Panc1 (cell line): ENCODE measurements around the gene PLCB1. TPM values are rescaled to one million over a fixed set of nuclear protein-coding genes. Genes with fewer than 3 reads are reported as not detected.

ENCODE experiments used
- ATAC-seq: fragments of 200-7000 bp; cut with Tn5 transposase; 2 replicates; pipeline ENCODE4 v1.9.1; 2020; ENCODE audit warnings: mild to moderate bottlenecking, moderate library complexity
- BruUV-seq: library from RNA; stranded (reverse); fragments of 400-500 nt; replicated peaks from 2 replicates; lab custom pipeline; 2021; lab: Mats Ljungman, UMichigan
- CTCF ChIA-PET: fragments of 300-600 bp; sonication (Branson Sonifier 250); formaldehyde crosslinking; loops from one replicate; lab custom pipeline; 2022; ENCODE audit warnings: antibody characterized with exemption; lab: Charles Lee
- POLR2A ChIA-PET: fragments of 300-600 bp; sonication (Branson Sonifier 250); formaldehyde crosslinking; loops from one replicate; lab custom pipeline; 2022; ENCODE audit warnings: antibody characterized with exemption; lab: Charles Lee
- DNase-seq: peaks from one replicate; pipeline ENCODE4 v3.0.0-alpha.2; 2010; ENCODE audit warnings: low read depth, low spot score
- H3K27ac ChIP-seq: 2 replicates; pipeline ENCODE4 v1.5.1; 2011; ENCODE audit warnings: mild to moderate bottlenecking, low read length, inconsistent platforms
- H3K27me3 ChIP-seq: fragments of 200-500 bp; sonication (Bioruptor generic); 2 replicates; pipeline ENCODE4 v1.6.0; 2014; ENCODE audit warnings: low read length, inconsistent platforms; ENCODE audit not compliant: control insufficient read depth, insufficient read depth
- H3K36me3 ChIP-seq: fragments of 200-500 bp; sonication (Bioruptor generic); 2 replicates; pipeline ENCODE4 v1.5.1; 2014; ENCODE audit warnings: inconsistent platforms, mild to moderate bottlenecking, low read length, moderate library complexity; ENCODE audit not compliant: control insufficient read depth, insufficient read depth
- H3K4me1 ChIP-seq: 2 replicates; pipeline ENCODE4 v1.5.1; 2011; ENCODE audit warnings: inconsistent platforms, mild to moderate bottlenecking, low read length, moderate library complexity; ENCODE audit not compliant: control insufficient read depth, insufficient read depth
- H3K4me3 ChIP-seq, 2 experiments: 2 replicates each; pipeline ENCODE4 v1.5.1; 2011 to 2012; ENCODE audit warnings: low read depth in 2 of 2, low read length in 2 of 2, mild to moderate bottlenecking in 2 of 2, inconsistent platforms in 1 of 2, moderate library complexity in 1 of 2
- H3K9me3 ChIP-seq: fragments of 200-500 bp; sonication (Bioruptor generic); 2 replicates; pipeline ENCODE4 v1.5.1; 2014; ENCODE audit warnings: low read depth, mild to moderate bottlenecking, inconsistent platforms, low read length, moderate library complexity; ENCODE audit not compliant: control insufficient read depth, insufficient read depth
- CTCF ChIP-seq: fragments of 450-650 bp; IDR thresholded peaks from 2 replicates; pipeline ENCODE4 v1.5.1; 2017; ENCODE audit warnings: mild to moderate bottlenecking
- POLR2AphosphoS5 ChIP-seq: IDR thresholded peaks from 2 replicates; pipeline ENCODE4 v1.6.1; 2012; ENCODE audit warnings: mild to moderate bottlenecking, low read depth, low read length, moderate library complexity
- REST ChIP-seq, 2 experiments: IDR thresholded peaks; 2 replicates each; pipeline ENCODE4 v1.6.1; 2011 to 2012; ENCODE audit warnings: low read depth in 2 of 2, control low read depth in 1 of 2, low read length in 1 of 2, mild to moderate bottlenecking in 1 of 2, moderate library complexity in 1 of 2; ENCODE audit not compliant: insufficient read depth in 1 of 2
- SIN3A ChIP-seq: IDR thresholded peaks from 2 replicates; pipeline ENCODE4 v1.6.1; 2012; ENCODE audit warnings: low read depth, mild to moderate bottlenecking, low read length, moderate library complexity, borderline replicate concordance; ENCODE audit not compliant: insufficient read depth
- TCF7L2 ChIP-seq: IDR thresholded peaks from 2 replicates; pipeline ENCODE4 v1.6.1; 2011; ENCODE audit warnings: mild to moderate bottlenecking, low read depth, low read length, inconsistent platforms
- in situ Hi-C: cut with HindIII; loops from 2 replicates; pipeline ENCODE4 v1.10.0; 2016; ENCODE audit warnings: low sequenced_read_pairs, low pct_unique_long_range_greater_than_20kb
- intact Hi-C: fragments of 100-400 bp; cut with micrococcal nuclease; formaldehyde crosslinking; loops from one replicate; pipeline ENCODE4 v1.10.0; 2022; ENCODE audit not compliant: unreplicated experiment
- total RNA-seq: library from RNA; stranded (reverse); gene quantifications from one replicate; pipeline ENCODE4 v1.2.1, GENCODE V29; 2021; ENCODE audit not compliant: unreplicated experiment

The PLCB1 gene
- total RNA-seq, 1 experiment from 2014 or later = 0.59 TPM

- ChIA-PET POLR2A (no interaction called here), CTCF (no interaction called here)
- Histone ChIP-seq H3K9me3 (no peaks in the 10 kb centered on the region), H3K4me3 (no peak overlapping the region), H3K27ac (no peak overlapping the region), H3K4me1 (no peaks in the 10 kb centered on the region), H3K36me3 (no peaks in the 10 kb centered on the region), H3K27me3 (no peaks in the 10 kb centered on the region)
- TF ChIP-seq REST (IDR thresholded peaks at IDR 0.05; ENCODE audit: insufficient read depth in 1 of 2, low read depth in 2 of 2, low read length in 1 of 2) (no peak), CTCF (no peak), SIN3A (no peak), POLR2AphosphoS5 (no peak), TCF7L2 (no peak)
- intact Hi-C loops = no loop called here
- no peak for ATAC-seq
- DNase-seq = no peak
- no TSS peak for BruUV-seq
- in situ Hi-C loops = no loop called here
These were observed 296.9 kb downstream of the PLCB1 start for GRCh38 chr20:8428988-8429387.

GRCh38 chr20:8431538-8432434 is 299.7 kb downstream of the PLCB1 start:
- in situ Hi-C loops = no loop called here
- POLR2A ChIA-PET = no interaction called here

More at GRCh38 chr20:8431538-8432434, 299.7 kb downstream of the PLCB1 start:
- CTCF ChIA-PET = no interaction called here
- no peak for ATAC-seq
- no TSS peak for BruUV-seq
- no peak for TF ChIP-seq CTCF
- TF ChIP-seq SIN3A = no peak
- TF ChIP-seq REST (IDR thresholded peaks at IDR 0.05; ENCODE audit: insufficient read depth in 1 of 2, low read depth in 2 of 2, low read length in 1 of 2) = no peak
- TF ChIP-seq TCF7L2 = no peak
- TF ChIP-seq POLR2AphosphoS5 = no peak
- no peak overlapping the region for H3K4me3 ChIP-seq
- H3K27ac ChIP-seq = no peak overlapping the region
- H3K4me1 ChIP-seq = no peaks in the 10 kb centered on the region
- intact Hi-C loops = no loop called here
- no peaks in the 10 kb centered on the region for H3K36me3 ChIP-seq
- no peak for DNase-seq
- H3K9me3 ChIP-seq = no peaks in the 10 kb centered on the region
- no peaks in the 10 kb centered on the region for H3K27me3 ChIP-seq
